Hepatocyte (in vitro differentiated cells): ENCODE data around the gene PDZD7. TPM values are rescaled to one million over a fixed set of nuclear protein-coding genes. Genes with fewer than 3 reads are reported as not detected.

Experiments used
- DNase-seq: peaks from one replicate; pipeline ENCODE4 v3.0.0-alpha.2; 2016; ENCODE audit warnings: low spot score
- H2AFZ ChIP-seq: fragments of 200-600 bp; sonication (generic); 2 replicates; pipeline ENCODE4 v1.6.0; 2016; ENCODE audit warnings: antibody characterized with exemption, mild to moderate bottlenecking
- H3K27ac ChIP-seq: fragments of 200-600 bp; sonication (generic); 2 replicates; pipeline ENCODE4 v1.5.1; 2016; ENCODE audit warnings: mild to moderate bottlenecking
- H3K27me3 ChIP-seq: fragments of 200-600 bp; sonication (generic); 2 replicates; pipeline ENCODE4 v1.6.1; 2016
- H3K36me3 ChIP-seq: fragments of 200-600 bp; sonication (generic); replicated peaks from 2 replicates; pipeline ENCODE4 v1.5.1; 2016; ENCODE audit warnings: low read depth; ENCODE audit not compliant: insufficient read depth
- H3K4me1 ChIP-seq: fragments of 200-600 bp; sonication (generic); 2 replicates; pipeline ENCODE4 v1.5.1; 2016; ENCODE audit warnings: mild to moderate bottlenecking, moderate library complexity; ENCODE audit not compliant: insufficient read depth
- H3K4me2 ChIP-seq: fragments of 200-600 bp; sonication (generic); 2 replicates; pipeline ENCODE4 v1.6.0; 2016
- H3K4me3 ChIP-seq: fragments of 200-600 bp; sonication (generic); 2 replicates; pipeline ENCODE4 v1.5.1; 2016; ENCODE audit warnings: mild to moderate bottlenecking
- H3K79me2 ChIP-seq: fragments of 200-600 bp; sonication (generic); 2 replicates; pipeline ENCODE4 v1.6.0; 2017; ENCODE audit warnings: mild to moderate bottlenecking
- H3K9me2 ChIP-seq: fragments of 200-600 bp; sonication (generic); replicated peaks from 2 replicates; pipeline ENCODE4 v1.6.0; 2017; ENCODE audit warnings: mild to moderate bottlenecking; ENCODE audit not compliant: insufficient read depth
- H3K9me3 ChIP-seq: fragments of 200-600 bp; sonication (generic); 2 replicates; pipeline ENCODE4 v1.5.1; 2016; ENCODE audit warnings: low read depth, mild to moderate bottlenecking
- H4K20me1 ChIP-seq: fragments of 200-600 bp; sonication (generic); 2 replicates; pipeline ENCODE4 v1.6.0; 2016; ENCODE audit warnings: mild to moderate bottlenecking; ENCODE audit not compliant: insufficient read depth, poor library complexity, severe bottlenecking
- CTCF ChIP-seq: fragments of 200-600 bp; sonication (generic); IDR thresholded peaks from 2 replicates; pipeline ENCODE4 v1.5.1; 2016; ENCODE audit warnings: antibody characterized with exemption, mild to moderate bottlenecking; ENCODE audit not compliant: poor library complexity
- EZH2 ChIP-seq: fragments of 200-600 bp; sonication (generic); IDR thresholded peaks from 2 replicates; pipeline ENCODE4 v1.6.1; 2016; ENCODE audit warnings: antibody characterized with exemption, mild to moderate bottlenecking, borderline replicate concordance
- EZH2phosphoT487 ChIP-seq: fragments of 200-600 bp; sonication (generic); IDR thresholded peaks from one replicate; pipeline ENCODE4 v1.6.1; 2018; ENCODE audit warnings: antibody characterized with exemption, mild to moderate bottlenecking, low read depth, moderate library complexity; ENCODE audit not compliant: unreplicated experiment, severe bottlenecking
- WGBS: methylation state at CpG from one replicate; pipeline ENCODE4 v1.1.6; 2016; ENCODE audit warnings: low lambda C conversion rate; ENCODE audit errors: missing lambda C conversion rate; 5-methylcytosine and 5-hydroxymethylcytosine counted together
- polyA plus RNA-seq: library from polyadenylated mRNA; unstranded; fragments of >200 nt; fragmentation: Nextera tagmentation; extraction: Ambion mirVana; gene quantifications from 2 replicates; pipeline ENCODE4 v1.2.1, GENCODE V29; 2016
- total RNA-seq: library from RNA; depleted of rRNA; stranded (reverse); fragments of >200 nt; gene quantifications from 2 replicates; pipeline ENCODE4 v1.2.3, GENCODE V29; 2014

The PDZD7 gene
- total and polyA plus RNA-seq, 2 experiments from 2014 or later: 6.0 to 8.4 TPM

GRCh38 chr10:100965820-100966219, 65.1 kb downstream of the PDZD7 start:
- no peaks in the 10 kb centered on the region for H3K9me3 ChIP-seq
- peaks cover 16% of the 10 kb centered on the region for H3K4me1 ChIP-seq
- H3K79me2 ChIP-seq: no peaks in the 10 kb centered on the region
- H3K27ac ChIP-seq: no peak overlapping the region
- H3K9me2 ChIP-seq: no peaks in the 10 kb centered on the region
- H4K20me1 ChIP-seq: no peaks in the 10 kb centered on the region
- no peaks in the 10 kb centered on the region for H3K27me3 ChIP-seq
- H3K4me3 ChIP-seq: no peak overlapping the region
- H2AFZ ChIP-seq: no peak overlapping the region
- no peak for DNase-seq
- no peaks in the 10 kb centered on the region for H3K36me3 ChIP-seq
- 70% methylated on average over 5 of the region's 5 CpGs for WGBS
- TF ChIP-seq CTCF (no peak), EZH2phosphoT487 (no peak), EZH2 (no peak)
- H3K4me2 ChIP-seq: no peak overlapping the region

- H3K9me2 ChIP-seq: no peaks in the 10 kb centered on the region
- no peaks in the 10 kb centered on the region for H3K79me2 ChIP-seq
- H3K4me1 ChIP-seq: peaks cover 12% of the 10 kb centered on the region
- WGBS: 92% methylated on average over 1 of the region's 1 CpG
- no peak overlapping the region for H3K4me3 ChIP-seq
- no peak overlapping the region for H3K4me2 ChIP-seq
- DNase-seq: no peak
- no peaks in the 10 kb centered on the region for H3K36me3 ChIP-seq
- H2AFZ ChIP-seq: no peak overlapping the region
- H3K9me3 ChIP-seq: no peaks in the 10 kb centered on the region
- H4K20me1 ChIP-seq: no peaks in the 10 kb centered on the region
- no peaks in the 10 kb centered on the region for H3K27me3 ChIP-seq
- no peak overlapping the region for H3K27ac ChIP-seq
- TF ChIP-seq EZH2phosphoT487 (no peak), EZH2 (no peak), CTCF (no peak)
These were observed 67.1 kb downstream of the PDZD7 start for GRCh38 chr10:100963826-100964225.

GRCh38 chr10:100962351-100963080, 68.4 kb downstream of the PDZD7 start:
- TF ChIP-seq EZH2phosphoT487 (no peak), CTCF (no peak), EZH2 (no peak)
- no peak overlapping the region for H3K27ac ChIP-seq
- H3K4me1 ChIP-seq: peaks cover 6% of the 10 kb centered on the region
- H4K20me1 ChIP-seq: no peaks in the 10 kb centered on the region
- DNase-seq: no peak
- H3K27me3 ChIP-seq: no peaks in the 10 kb centered on the region
- H3K9me3 ChIP-seq: no peaks in the 10 kb centered on the region
- no peak overlapping the region for H3K4me2 ChIP-seq
- H3K9me2 ChIP-seq: no peaks in the 10 kb centered on the region
- H3K36me3 ChIP-seq: no peaks in the 10 kb centered on the region
- 78% methylated on average over 4 of the region's 4 CpGs for WGBS
- no peak overlapping the region for H2AFZ ChIP-seq
- H3K4me3 ChIP-seq: no peak overlapping the region
- no peaks in the 10 kb centered on the region for H3K79me2 ChIP-seq
